ENCODE data around the gene LRP1-AS.

Gene LRP1-AS

DNA sequence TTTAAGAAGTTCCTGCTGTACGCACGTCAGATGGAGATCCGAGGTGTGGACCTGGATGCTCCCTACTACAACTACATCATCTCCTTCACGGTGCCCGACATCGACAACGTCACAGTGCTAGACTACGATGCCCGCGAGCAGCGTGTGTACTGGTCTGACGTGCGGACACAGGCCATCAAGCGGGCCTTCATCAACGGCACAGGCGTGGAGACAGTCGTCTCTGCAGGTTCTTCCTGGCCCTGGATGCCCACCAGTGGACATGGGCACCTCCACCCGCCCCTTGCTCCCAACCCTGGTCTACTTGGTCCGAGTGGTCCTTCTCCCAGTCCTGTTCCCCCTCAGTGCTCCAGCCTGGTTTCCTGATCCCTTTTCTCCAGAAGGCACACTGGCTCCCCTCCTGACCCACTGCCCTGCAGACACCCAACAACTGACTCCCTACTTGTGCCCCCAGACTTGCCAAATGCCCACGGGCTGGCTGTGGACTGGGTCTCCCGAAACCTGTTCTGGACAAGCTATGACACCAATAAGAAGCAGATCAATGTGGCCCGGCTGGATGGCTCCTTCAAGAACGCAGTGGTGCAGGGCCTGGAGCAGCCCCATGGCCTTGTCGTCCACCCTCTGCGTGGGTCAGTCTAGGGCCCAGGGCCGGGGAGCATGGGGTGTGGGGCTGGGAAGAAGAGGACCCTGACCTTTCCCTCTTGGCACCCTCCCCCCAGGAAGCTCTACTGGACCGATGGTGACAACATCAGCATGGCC, 32.1 kb upstream of the LRP1-AS start:
- no peak for DNase-seq

DNA sequence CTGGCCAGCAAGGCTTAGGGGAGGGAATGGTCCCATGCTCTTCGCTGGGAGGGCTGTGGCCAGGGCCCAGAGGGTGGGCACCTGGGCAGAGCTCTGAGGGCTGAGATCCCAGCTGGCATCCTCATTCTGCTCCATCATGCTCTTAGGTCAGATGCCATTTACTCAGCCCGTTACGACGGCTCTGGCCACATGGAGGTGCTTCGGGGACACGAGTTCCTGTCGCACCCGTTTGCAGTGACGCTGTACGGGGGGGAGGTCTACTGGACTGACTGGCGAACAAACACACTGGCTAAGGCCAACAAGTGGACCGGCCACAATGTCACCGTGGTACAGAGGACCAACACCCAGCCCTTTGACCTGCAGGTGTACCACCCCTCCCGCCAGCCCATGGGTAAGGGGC, 30.8 kb upstream of the LRP1-AS start:
- no peak for DNase-seq

DNA sequence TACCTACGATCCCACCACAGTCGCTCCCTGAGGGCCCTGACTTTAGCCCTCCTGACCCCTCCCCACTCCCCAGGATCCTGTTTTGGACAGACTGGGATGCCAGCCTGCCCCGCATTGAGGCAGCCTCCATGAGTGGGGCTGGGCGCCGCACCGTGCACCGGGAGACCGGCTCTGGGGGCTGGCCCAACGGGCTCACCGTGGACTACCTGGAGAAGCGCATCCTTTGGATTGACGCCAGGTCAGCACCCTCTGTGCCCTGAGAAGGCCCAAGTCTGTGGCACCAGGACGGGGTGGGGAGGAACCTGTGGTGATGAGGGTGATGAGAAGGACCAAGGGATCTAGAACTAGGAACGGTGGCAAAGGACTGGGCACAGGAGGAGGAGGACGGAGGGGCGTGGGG, 29.9 kb upstream of the LRP1-AS start:
- no peak for DNase-seq

DNA sequence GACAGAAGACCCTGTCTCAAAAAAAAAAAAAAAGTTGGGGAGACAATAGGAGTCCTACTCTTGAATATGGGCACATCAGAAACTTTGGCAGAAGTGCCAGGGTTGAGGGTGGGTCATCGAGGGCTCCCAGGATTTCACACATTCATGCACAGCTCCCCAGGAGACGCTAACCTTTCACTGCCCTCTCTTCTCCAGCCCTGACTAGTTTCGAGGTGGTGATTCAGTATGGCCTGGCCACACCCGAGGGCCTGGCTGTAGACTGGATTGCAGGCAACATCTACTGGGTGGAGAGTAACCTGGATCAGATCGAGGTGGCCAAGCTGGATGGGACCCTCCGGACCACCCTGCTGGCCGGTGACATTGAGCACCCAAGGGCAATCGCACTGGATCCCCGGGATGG, 29.4 kb upstream of the LRP1-AS start:
- no peak for DNase-seq

DNA sequence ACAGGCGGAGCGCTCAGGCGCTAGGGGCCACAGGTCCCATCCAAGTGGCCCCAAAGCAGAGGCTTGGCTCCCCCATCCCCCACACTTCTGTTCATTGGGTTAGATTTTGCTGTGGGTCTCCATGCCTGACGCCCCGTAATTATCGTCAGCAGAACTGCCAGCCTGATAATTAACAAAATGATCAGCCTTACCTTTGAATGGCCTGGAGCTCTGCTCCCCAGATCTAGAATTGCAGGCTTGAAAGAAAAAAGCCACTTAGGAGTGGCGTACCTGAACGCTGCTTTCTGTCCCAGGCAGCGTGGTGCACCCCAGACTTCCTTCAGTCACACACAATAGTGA, 28.7 kb upstream of the LRP1-AS start:
- DNase-seq: no peak

GRCh38 chr12:57175428-57176138, 28.2 kb upstream of the LRP1-AS start:
- peak; percentile 80 to 85 for DNase-seq

GRCh38 chr12:57173683-57174082, 26.3 kb upstream of the LRP1-AS start:
- no peak for DNase-seq

DNA sequence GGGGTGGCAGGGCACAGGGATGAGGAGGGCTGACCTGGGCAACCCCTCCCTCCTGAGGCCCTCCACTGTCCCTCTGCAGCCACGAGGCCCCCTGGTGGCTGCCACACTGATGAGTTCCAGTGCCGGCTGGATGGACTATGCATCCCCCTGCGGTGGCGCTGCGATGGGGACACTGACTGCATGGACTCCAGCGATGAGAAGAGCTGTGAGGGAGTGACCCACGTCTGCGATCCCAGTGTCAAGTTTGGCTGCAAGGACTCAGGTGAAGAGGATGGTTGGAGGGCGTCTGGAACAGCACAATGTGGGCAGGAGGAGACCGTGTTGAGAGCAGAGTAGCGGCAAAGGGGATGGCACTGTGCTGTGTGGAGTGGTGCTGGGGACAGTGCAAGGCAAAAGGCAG, 25.7 kb upstream of the LRP1-AS start:
- peak; percentile 11 to 19 for DNase-seq

DNA sequence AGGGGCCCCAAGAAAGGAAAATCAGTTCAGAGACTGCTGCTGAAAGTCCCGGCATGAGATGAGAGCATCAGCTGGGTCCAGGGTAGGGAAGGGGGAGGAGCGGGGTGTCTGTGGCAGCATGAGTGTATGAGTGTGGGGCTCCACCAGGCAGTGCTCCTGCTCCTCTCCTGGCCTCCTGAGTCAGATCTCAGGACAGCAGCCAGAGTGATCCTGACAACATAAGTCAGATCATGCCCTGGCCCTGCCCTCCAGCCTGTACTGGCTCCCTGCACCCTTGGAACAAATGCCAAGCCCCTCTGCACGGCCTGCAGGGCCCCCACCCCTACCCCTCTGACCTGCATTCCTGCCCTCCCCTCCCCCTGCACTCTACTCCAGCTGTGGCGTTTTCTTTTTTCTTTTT, 24.2 kb upstream of the LRP1-AS start:
- DNase-seq: no peak

- no peak for DNase-seq
These were observed 23.5 kb upstream of the LRP1-AS start for GRCh38 chr12:57170927-57171326.

GRCh38 chr12:57170408-57170807, 23.0 kb upstream of the LRP1-AS start:
- no peak for DNase-seq

- DNase-seq: no peak
These were observed 22.6 kb upstream of the LRP1-AS start for GRCh38 chr12:57169969-57170368.

GRCh38 chr12:57169046-57169795, 21.8 kb upstream of the LRP1-AS start:
- no peak for DNase-seq

DNA sequence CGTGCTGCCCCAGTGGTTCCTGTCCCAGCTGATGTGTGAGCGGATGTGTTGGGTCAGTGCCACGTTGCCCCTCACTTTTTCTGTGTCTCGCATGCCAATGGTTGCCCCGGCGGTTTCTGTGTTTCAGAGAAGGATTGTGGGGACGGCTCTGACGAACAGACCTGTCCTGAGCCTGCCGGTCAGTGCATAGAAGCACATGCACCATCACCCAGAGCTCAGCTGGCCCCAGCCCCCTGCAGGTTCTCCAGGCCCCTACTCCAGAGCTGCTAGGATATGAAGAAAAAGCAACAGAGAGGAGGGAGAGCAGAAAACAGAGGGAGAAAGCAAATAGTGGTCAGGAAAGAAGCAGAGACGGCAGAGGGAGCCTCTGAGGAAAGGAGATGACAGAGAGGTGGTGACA, 20.6 kb upstream of the LRP1-AS start:
- DNase-seq: no peak

DNA sequence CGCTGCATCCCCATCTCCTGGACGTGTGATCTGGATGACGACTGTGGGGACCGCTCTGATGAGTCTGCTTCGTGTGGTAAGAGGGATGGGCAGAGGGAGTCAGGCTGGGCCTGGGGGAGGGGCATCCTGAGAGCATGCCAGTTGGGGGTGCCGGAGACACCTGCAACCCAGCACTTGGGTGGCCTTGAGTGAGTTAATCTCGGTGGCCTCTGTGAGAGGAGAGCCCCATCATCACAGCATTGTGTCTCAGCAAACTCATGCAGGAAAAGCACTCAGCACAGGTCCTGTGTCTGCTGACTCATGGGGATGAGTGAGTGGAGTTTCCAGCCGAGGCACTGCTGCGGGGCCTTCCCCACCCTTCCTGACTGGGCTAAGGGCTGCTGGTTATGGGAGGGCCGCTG, 19.6 kb upstream of the LRP1-AS start:
- no peak for DNase-seq

DNA sequence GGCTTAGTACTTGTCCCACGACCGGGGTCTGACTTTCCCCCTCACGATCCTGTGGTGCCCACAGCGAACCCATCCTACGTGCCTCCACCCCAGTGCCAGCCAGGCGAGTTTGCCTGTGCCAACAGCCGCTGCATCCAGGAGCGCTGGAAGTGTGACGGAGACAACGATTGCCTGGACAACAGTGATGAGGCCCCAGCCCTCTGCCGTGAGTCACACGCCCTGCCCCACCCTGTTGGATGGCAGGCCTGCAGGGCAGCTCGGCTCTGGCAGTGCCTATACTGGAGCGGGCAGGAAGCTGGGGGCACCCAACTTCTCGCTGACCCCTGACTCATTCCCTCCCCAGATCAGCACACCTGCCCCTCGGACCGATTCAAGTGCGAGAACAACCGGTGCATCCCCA, 18.3 kb upstream of the LRP1-AS start:
- DNase-seq: no peak

- no peak for DNase-seq
These were observed 17.7 kb upstream of the LRP1-AS start for GRCh38 chr12:57164966-57165625.

DNA sequence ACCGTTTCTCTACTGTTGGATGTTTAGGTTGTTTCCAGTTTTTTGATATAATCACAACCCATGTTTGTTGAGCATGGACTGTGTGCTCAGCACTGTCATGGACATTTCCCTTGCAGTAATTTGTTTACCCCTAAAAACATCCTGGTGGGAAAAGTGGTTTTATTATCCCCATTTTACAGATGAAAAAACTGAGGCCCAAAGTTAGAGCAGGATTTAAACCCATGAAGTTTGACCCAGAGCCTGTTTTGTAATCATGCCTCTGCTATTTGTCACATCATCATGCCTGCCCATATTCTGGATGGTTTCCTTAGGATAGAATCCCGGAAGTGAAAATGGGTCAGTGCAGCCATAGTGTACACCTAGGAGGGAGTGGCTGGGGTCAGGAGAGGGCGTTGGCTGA, 17.0 kb upstream of the LRP1-AS start:
- no peak for DNase-seq

DNA sequence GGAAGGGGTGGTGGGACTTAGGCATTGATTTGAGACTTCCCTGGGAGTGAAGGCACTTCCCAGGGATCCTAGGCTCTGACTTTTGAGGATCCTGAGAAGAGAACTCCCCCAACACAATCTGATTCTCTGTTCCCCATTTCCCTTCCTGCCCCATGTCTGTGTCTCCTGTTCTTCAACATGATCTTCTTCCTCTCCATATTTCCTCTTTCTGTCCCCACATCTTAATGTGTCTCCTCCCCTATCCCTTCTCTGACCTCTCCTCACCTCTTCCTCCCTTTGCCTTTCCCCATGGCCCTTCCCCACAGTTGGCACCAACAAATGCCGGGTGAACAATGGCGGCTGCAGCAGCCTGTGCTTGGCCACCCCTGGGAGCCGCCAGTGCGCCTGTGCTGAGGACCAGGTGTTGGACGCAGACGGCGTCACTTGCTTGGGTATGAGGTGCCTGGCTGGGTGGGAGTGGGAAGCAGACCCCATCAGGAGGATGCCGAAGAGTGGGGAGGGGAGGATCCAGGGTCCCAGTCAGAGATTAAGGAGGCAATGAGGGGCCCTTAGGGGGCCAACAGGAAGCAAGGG, 15.2 kb upstream of the LRP1-AS start:
- DNase-seq: no peak

DNA sequence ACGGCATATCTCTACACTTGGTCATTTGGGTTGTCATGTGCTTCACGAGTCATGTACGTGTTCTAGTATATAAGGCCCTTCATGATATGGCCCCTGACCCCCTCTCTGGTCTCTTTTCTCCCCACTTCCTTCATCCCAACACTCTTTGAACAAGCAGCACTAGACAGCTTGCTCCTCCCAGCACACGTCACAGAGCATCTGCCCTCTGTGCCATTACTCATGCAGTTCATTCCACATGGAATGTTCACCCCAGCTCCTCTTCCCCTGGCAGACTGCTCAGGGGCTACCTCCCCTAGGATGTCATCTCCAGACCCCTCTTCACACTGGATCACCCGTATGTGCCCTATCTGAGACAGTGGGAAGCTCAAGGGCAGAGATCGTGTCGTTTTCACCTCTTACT, 14.1 kb upstream of the LRP1-AS start:
- DNase-seq: no peak

- no peak for DNase-seq
These were observed 13.3 kb upstream of the LRP1-AS start for GRCh38 chr12:57160741-57161140.

GRCh38 chr12:57160040-57160439, 12.6 kb upstream of the LRP1-AS start:
- DNase-seq: no peak

- no peak for DNase-seq
These were observed 11.9 kb upstream of the LRP1-AS start for GRCh38 chr12:57159311-57159710.
